ENCODE results near the gene ARID5B.

GRCh38 chr10:62014510-62014909, 113.0 kb downstream of the ARID5B start:
- TF ChIP-seq POLR2A (IDR thresholded peaks at IDR 0.05; ENCODE audit: low read depth, low read length) (no peak), RCOR1 (IDR thresholded peaks at IDR 0.05; ENCODE audit: insufficient replicate concordance, low read length) (no peak), CTCF (conservative IDR thresholded peaks at IDR 0.05; ENCODE audit: low read depth, low read length) (no peak), CEBPB (IDR thresholded peaks at IDR 0.05; ENCODE audit: low read depth, low read length) (no peak), BHLHE40 (IDR thresholded peaks at IDR 0.05; ENCODE audit: low read depth, low read length) (no peak), CHD1 (IDR thresholded peaks at IDR 0.05; ENCODE audit: low read depth, low read length) (no peak), USF2 (IDR thresholded peaks at IDR 0.05; ENCODE audit: low read depth, low read length) (no peak), ELK1 (IDR thresholded peaks at IDR 0.05; ENCODE audit: borderline replicate concordance, low read depth, low read length) (no peak)
